K562 (cell line): ENCODE results near the gene PRSS22. TPM values are rescaled to one million over a fixed set of nuclear protein-coding genes. Genes with fewer than 3 reads are reported as not detected.

ENCODE experiments used
- CBX5 ChIP-seq: IDR thresholded peaks from 2 replicates; pipeline ENCODE4 v1.6.1; 2014; ENCODE audit warnings: low read depth, borderline replicate concordance
- CBX8 ChIP-seq: fragments of 200-600 bp; sonication (generic); IDR thresholded peaks from 2 replicates; pipeline ENCODE4 v1.6.1; 2012; ENCODE audit warnings: borderline replicate concordance, mixed run types, low read depth, mild to moderate bottlenecking, moderate library complexity, mixed read lengths, low read length, control low read depth, inconsistent platforms; ENCODE audit not compliant: poor library complexity, severe bottlenecking; ENCODE audit errors: extremely low read depth
- CCAR2 ChIP-seq: fragments of 200-400 bp; formaldehyde crosslinking; IDR thresholded peaks from 2 replicates; pipeline ENCODE4 v1.6.1; 2017; ENCODE audit warnings: mild to moderate bottlenecking, low read depth, low read length
- CTCF ChIP-seq, 3 experiments: IDR thresholded peaks in 2 of 3; conservative IDR thresholded peaks in 1 of 3; 2 replicates each; pipeline ENCODE4 v1.5.1; 2011 to 2012; ENCODE audit warnings: low read length in 3 of 3, mild to moderate bottlenecking in 3 of 3, control low read depth in 2 of 3, improper control_type of control experiment in 1 of 3, inconsistent platforms in 1 of 3, low read depth in 1 of 3, mixed read lengths in 1 of 3, moderate library complexity in 1 of 3; ENCODE audit not compliant: insufficient read depth in 2 of 3
- GMEB1 ChIP-seq: fragments of 250-450 bp; sonication (Bioruptor Pico); IDR thresholded peaks from 2 replicates; pipeline ENCODE4 v1.4.0; 2020; ENCODE audit warnings: mild to moderate bottlenecking
- HDGF ChIP-seq: fragments of 450-650 bp; IDR thresholded peaks from 2 replicates; pipeline ENCODE4 v1.6.1; 2016
- HMBOX1 ChIP-seq: sonication (generic); IDR thresholded peaks from 2 replicates; pipeline ENCODE4 v1.6.1; 2016
- PBX2 ChIP-seq, 2 experiments: IDR thresholded peaks in 1 of 2; conservative IDR thresholded peaks in 1 of 2; 2 replicates each; pipeline ENCODE4 v1.6.1; 2016; ENCODE audit warnings: low read depth in 2 of 2, mild to moderate bottlenecking in 1 of 2, missing compliant biosample characterization in 1 of 2, missing genetic modification characterization in 1 of 2, moderate library complexity in 1 of 2
- POLR2B ChIP-seq: fragments of 450-650 bp; IDR thresholded peaks from 2 replicates; pipeline ENCODE4 v1.6.1; 2018; ENCODE audit warnings: low read depth; ENCODE audit not compliant: partially characterized antibody
- RAD51 ChIP-seq: fragments of 450-650 bp; IDR thresholded peaks from 2 replicates; pipeline ENCODE4 v1.7.1; 2016; ENCODE audit warnings: low read depth, mild to moderate bottlenecking, borderline replicate concordance
- SIN3B ChIP-seq: fragments of 450-650 bp; IDR thresholded peaks from 2 replicates; pipeline ENCODE4 v1.6.1; 2017; ENCODE audit warnings: low read depth, mild to moderate bottlenecking, moderate library complexity
- STAG1 ChIP-seq: sonication (generic); formaldehyde crosslinking; IDR thresholded peaks from 2 replicates; pipeline ENCODE4 v1.5.0; 2020; ENCODE audit warnings: missing genetic modification reagents, borderline replicate concordance
- TAF15 ChIP-seq: fragments of 200-400 bp; formaldehyde crosslinking; IDR thresholded peaks from 2 replicates; pipeline ENCODE4 v1.6.1; 2017; ENCODE audit warnings: mild to moderate bottlenecking, low read depth, low read length, moderate library complexity
- ZFX ChIP-seq: sonication (generic); formaldehyde crosslinking; IDR thresholded peaks from 2 replicates; pipeline ENCODE4 v1.8.0; 2022; ENCODE audit warnings: mild to moderate bottlenecking, missing genetic modification reagents, moderate library complexity
- ZNF184 ChIP-seq: sonication (generic); formaldehyde crosslinking; IDR thresholded peaks from 2 replicates; pipeline ENCODE4 v1.5.0; 2020; ENCODE audit warnings: missing genetic modification reagents
- ZNF395 ChIP-seq: fragments of 200-800 bp; sonication (Bioruptor generic); IDR thresholded peaks from 2 replicates; pipeline ENCODE4 v1.6.1; 2017; ENCODE audit warnings: missing genetic modification characterization, missing compliant biosample characterization
- ZNF561 ChIP-seq: fragments of 450-650 bp; formaldehyde crosslinking; conservative IDR thresholded peaks from 2 replicates; pipeline ENCODE4 v1.4.0; 2020; ENCODE audit warnings: mild to moderate bottlenecking, moderate library complexity
- ZZZ3 ChIP-seq: fragments of 450-650 bp; IDR thresholded peaks from 2 replicates; pipeline ENCODE4 v1.6.1; 2016; ENCODE audit warnings: antibody characterized with exemption, mild to moderate bottlenecking, moderate library complexity
- polyA plus RNA-seq, 8 experiments: library from polyadenylated mRNA; depleted of rRNA in 4 of 8; stranded (reverse) in 5 of 8; unstranded in 3 of 8; fragments of >200 nt; fragmentation: Nextera tagmentation in 2 of 8; fragmentation: Illumina TruSeq in 1 of 8; extraction: Ambion mirVana in 2 of 8; extraction: Trizol in 1 of 8; gene quantifications; 2 replicates each; pipeline versions ENCODE4 v1.2.1 to v1.2.3, GENCODE V29; 2011 to 2014; ENCODE audit warnings: inconsistent platforms in 1 of 8, missing spikeins in 1 of 8
- total RNA-seq, 7 experiments: library from RNA; depleted of rRNA in 6 of 7; stranded (reverse); fragments of >200 nt in 6 of 7; fragmentation: Illumina TruSeq in 2 of 7; extraction: Trizol in 2 of 7; gene quantifications; 2 replicates each; pipeline versions ENCODE4 v1.2.1 to v1.2.3, GENCODE V29; 2011 to 2021; ENCODE audit warnings: low replicate concordance in 1 of 7

Gene PRSS22
- total and polyA plus RNA-seq, 9 of the 15 experiments (the other 6 are each of a cell fraction or from before 2014, with no cell fraction given): 0.13 to 0.42 TPM; not detected in 7

- no peak for TF ChIP-seq CCAR2
- TF ChIP-seq POLR2B: peak; percentile 19
- TF ChIP-seq HMBOX1: no peak
- TF ChIP-seq STAG1 (CRISPR knock-in tag): no peak
- TF ChIP-seq RAD51: no peak
- TF ChIP-seq CBX8: no peak
- no peak for TF ChIP-seq HDGF
- no peak for TF ChIP-seq GMEB1 (CRISPR knock-in tag)
- TF ChIP-seq ZFX (CRISPR knock-in tag): peak; percentile 86
- TF ChIP-seq ZZZ3: no peak
- TF ChIP-seq SIN3B: no peak
- TF ChIP-seq ZNF395: no peak
- TF ChIP-seq CBX5: no peak
- TF ChIP-seq PBX2 (CRISPR knock-in tag; IDR thresholded peaks at IDR 0.05; ENCODE audit: low read depth): no peak
- no peak for TF ChIP-seq PBX2 (tag; conservative IDR thresholded peaks at IDR 0.05; ENCODE audit: low read depth)
- TF ChIP-seq CTCF (IDR thresholded peaks at IDR 0.05 in 2 of 3, conservative IDR thresholded peaks at IDR 0.05 in 1 of 3; ENCODE audit: insufficient read depth in 2 of 3, low read depth in 1 of 3, low read length in 3 of 3): peak; percentile 91 to 94 (median 92)
- TF ChIP-seq TAF15: no peak
- no peak for TF ChIP-seq ZNF184 (CRISPR knock-in tag)
- TF ChIP-seq ZNF561: no peak
Measured at GRCh38 chr16:2904100-2904921, 46.3 kb upstream of the PRSS22 start (continued).
